GM18519 (cell line): ENCODE measurements around the gene RNU6-8.
A peak's percentile ranks its signal among the peaks of the same experiment; 100 is the strongest.

Source experiments
- ATAC-seq: cut with Tn5 transposase; IDR thresholded peaks from one replicate; pipeline ENCODE4 v1.9.1; 2021; ENCODE audit warnings: mild to moderate bottlenecking, moderate library complexity; ENCODE audit not compliant: unreplicated experiment, low FRiP score

Gene RNU6-8

GRCh38 chr14:32205984-32206383 lies 2.9 kb upstream of the RNU6-8 start:
- ATAC-seq: peak; percentile 26

DNA sequence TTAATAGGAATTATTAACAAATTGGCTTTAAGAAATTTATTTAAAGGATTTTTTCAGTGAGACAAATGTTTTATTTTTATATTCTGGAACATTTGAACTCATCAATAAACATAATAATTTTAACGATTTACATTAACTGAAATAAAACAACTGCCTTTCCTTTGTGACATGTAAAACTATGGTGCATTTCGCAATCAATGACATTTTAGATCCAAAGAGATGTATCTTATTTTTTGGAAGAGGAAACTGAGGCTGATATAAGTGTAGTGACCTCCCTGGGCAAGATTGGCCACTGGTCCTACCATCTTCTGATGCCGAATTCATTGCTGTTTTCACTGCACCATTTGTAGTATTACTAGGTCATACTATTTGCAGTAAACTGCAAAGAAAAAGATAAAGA lies 2.5 kb upstream of the RNU6-8 start:
- no peak for ATAC-seq

DNA sequence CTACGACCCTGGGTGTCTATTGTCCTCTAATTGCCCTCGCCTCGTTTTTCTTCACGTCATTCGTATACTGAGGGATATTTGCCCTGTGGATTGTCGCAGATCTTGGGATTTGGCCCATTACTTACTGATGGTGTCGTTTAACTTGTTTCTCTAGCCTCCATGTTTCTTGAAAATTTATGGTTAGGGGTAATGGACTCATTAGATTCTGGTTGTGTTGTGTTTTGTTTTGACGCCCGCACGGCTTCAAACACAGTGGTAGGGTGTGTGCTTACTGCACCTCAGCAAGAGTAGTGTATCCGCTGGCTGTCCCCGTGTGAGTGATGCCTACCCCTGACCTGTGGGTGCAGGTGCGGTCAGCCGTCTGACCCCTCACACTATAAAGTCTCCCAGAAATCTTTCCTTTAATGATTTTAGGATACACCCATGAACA lies 874 bp upstream of the RNU6-8 start:
- ATAC-seq: no peak

DNA sequence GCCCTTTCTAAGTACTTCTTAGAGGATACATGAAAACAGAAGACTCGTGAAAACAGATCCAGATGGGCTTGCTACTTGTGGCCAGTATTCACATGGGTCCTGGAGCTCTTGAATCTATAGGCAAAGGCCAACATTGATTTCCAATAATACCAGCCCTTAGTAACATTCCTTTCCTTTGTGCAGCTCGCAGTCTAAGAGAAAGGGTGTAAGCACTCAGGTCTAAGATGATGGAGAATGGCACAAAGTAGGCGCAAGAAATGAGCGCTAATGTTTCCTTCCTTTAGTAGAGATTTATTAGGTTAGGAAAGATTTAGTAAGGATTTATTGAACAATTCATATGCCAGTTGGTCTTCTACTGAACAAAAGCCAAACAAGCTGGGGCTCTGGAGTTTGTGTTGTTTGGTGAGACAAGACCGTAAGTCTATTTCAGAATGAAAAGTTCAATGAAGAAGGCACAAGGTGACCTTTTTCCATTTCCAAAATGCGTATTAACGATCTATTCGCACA lies 525 bp downstream of the RNU6-8 start:
- ATAC-seq: no peak

DNA sequence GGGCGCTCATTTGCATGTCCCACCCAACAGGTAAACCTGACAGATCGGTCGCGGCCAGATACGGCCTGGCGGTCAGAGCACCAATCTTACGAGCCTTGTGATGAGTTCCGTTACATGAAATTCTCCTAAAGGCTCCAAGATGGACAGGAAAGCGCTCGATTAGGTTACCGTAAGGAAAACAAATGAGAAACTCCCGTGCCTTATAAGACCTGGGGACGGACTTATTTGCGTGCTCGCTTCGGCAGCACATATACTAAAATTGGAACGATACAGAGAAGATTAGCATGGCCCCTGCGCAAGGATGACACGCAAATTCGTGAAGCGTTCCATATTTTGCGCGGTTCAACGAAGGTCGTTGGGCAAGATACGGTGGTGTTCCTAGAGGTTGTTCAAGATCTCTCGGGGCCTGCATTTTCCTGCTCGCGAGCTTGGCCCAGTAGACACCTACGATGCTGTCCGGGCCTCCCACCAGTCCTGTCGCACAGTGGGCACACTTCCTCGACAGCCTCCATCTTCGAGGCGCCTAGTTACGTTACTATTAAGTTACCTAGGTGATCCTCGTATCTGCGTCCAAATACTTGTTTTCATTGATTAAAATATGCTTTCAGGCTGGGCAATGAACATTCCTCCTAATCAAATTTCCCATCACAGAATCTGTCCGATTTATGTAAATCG lies 1.1 kb downstream of the RNU6-8 start, which contains the start of gene RNU6-7:
Gene RNU6-7, plus strand, starts transcription at position 230 of the 675 bp plus-strand sequence.
- no peak for ATAC-seq

GRCh38 chr14:32201193-32201815 lies 1.8 kb downstream of the RNU6-8 start:
- ATAC-seq: no peak

GRCh38 chr14:32200368-32201192 lies 2.5 kb downstream of the RNU6-8 start:
- ATAC-seq: peak; percentile 24

- ATAC-seq: peak; percentile 40
These were observed 5.2 kb downstream of the RNU6-8 start for GRCh38 chr14:32197919-32198318.

- no peak for ATAC-seq
These were observed 7.4 kb downstream of the RNU6-8 start for GRCh38 chr14:32195636-32196035.

GRCh38 chr14:32193532-32193931 lies 9.5 kb downstream of the RNU6-8 start:
- no peak for ATAC-seq

DNA sequence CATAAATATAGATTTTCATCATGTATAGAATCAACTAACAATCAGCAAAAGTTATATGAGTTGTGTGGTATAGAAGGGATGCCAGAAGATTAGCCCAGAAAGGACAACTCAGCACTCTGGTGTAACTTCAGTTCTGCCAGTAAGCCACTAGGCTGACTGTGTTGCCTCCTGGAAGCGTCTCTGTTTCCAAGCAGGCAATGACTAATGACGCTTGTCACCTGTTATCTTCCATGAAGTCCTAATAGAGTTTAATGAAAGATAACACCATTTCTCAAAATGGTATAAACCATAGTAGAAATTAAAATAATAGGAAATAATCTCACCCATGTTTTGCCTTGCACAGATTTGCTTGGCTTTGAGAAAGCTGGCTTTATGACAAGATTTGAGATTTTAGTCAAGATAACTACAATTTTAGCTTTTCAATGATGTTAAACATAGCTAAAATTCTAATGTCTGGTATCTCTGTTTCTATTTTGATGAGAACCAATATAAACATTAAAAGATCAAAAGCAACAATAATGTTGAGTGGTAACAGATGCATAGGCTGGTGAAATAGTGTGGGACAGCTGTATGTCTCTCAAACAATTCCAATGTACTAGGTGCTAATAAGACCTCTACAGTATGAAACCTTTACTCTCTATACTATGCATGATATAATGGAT lies 10.2 kb downstream of the RNU6-8 start:
- no peak for ATAC-seq

GRCh38 chr14:32190673-32191072 lies 12.4 kb downstream of the RNU6-8 start:
- ATAC-seq: no peak

DNA sequence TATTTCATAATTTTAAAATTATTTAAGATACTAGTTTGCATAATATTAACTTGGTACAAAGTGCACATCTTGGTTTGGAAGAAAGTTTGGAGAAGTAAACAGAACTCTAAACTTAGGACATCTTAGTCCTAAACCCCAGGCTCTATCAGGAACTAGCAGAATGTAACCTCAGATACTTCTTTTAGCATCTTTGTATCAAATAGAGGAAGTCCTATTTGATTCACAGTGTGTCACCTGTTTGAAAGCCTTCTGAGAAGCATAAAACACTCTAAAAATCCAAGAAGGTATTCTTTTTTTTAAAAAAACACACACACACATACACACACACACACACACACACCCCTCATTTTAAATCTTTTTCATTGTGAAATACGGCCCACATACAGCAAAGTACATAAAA lies 13.3 kb downstream of the RNU6-8 start:
- ATAC-seq: no peak

- peak; percentile 54 for ATAC-seq
These were observed 16.8 kb downstream of the RNU6-8 start for GRCh38 chr14:32186248-32186647.

DNA sequence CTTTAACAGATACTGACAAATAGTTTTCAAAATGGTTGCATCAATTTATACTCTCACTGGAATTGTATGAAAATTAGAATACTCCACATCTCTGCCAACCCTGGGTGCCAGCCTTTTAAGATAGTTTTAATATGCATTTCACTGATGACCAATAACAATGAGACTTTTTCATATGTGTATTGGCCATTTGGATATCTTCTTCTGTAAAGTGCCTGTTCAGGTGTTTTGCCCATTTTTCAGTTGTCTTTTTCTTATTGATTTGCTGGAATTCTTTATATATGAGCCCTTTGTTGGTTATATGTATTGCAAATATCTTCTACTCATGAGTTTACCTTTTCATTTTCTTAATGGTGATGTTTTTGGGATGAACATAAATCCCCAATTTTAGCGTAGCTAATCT lies 18.0 kb downstream of the RNU6-8 start:
- ATAC-seq: no peak

DNA sequence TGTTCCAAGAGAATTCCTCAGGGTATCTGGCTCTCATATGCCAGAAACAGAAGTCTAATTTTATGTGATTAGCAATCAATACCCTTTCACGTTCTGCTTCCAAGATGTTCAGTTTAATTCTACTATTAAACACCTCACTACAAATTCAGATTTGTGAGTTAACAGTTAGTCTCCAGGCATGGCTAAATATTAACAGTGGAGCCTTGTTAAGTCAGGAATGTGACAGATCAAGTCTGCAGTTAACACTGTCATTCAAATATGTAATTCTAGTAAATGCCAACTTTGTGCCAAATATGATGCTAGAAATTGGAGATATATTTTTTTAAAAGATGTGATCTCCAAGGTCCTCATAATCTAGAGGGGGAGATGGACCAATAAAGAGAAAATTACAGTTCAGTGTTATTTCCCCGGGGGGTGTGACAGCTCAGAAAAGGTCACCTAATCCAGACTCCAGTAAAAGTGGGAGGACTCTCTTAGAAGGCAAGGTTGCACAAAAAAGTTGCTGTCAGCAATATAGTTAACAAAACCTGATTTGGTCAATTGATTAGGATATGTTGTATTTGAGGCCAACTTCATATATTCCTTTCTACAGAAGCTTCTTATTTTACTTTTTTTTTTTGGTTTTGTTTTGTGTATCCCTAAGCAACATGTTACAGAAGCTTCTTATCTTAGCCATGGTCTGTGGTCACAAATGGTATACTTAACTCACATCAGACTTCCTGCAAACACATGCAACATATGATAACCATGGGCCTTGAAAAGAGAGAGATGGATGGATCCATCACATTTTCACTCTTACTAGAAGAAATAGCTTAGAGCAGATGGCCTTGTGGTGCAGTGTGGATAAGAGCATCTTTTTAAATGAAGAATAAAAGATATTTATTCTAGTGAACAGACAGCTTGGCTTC lies 19.7 kb downstream of the RNU6-8 start:
- no peak for ATAC-seq

- ATAC-seq: no peak
These were observed 31.6 kb downstream of the RNU6-8 start for GRCh38 chr14:32171469-32171868.

DNA sequence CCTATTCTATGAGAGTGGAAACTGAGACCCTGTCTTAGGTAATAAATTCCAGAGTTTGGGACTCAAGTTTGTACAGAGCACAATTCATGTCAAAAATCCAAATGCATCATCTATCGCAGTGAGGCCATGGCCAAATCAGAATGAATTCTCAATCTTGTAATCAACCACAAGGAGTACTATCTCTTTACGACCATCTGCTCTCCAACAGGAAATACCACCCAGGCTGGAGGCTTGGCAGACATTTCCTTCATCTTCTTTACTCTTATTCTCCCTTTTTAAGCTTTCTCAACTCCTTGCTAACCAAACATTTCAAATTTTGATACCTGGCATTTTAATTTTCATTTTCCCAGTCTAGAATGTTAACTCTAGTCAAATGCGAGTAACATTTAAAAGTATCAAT lies 33.9 kb downstream of the RNU6-8 start:
- ATAC-seq: no peak

DNA sequence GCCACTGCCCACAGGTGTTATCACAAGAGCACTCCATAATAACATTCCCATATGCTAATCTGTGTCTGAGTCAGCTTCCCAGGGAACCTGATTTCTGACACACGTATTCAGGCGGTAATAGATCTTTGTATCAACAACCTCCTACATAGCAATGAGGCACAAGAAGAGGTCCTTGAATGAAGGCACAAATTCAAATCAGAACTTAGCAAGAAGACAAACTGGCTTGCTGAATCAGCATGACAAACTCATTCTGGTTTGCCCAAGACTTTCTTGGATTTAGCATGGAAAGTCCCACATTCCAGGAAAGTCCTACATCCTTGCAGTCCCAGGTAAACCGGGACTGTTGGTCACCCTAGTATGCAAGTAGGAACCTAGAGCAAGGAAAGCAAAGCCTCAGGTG lies 35.2 kb downstream of the RNU6-8 start:
- ATAC-seq: no peak

GRCh38 chr14:32166924-32167323 lies 36.1 kb downstream of the RNU6-8 start:
- no peak for ATAC-seq
